ENCODE results near the gene WNK2.

Gene WNK2

GRCh38 chr9:93164085-93164484, 19.9 kb upstream of the WNK2 start:
- DNase-seq: no peak

GRCh38 chr9:93166699-93167098, 17.2 kb upstream of the WNK2 start:
- no peak for DNase-seq

GRCh38 chr9:93167185-93167584, 16.8 kb upstream of the WNK2 start:
- DNase-seq: no peak

GRCh38 chr9:93167838-93168237, 16.1 kb upstream of the WNK2 start:
- no peak for DNase-seq

GRCh38 chr9:93168581-93168980, 15.4 kb upstream of the WNK2 start:
- no peak for DNase-seq

- no peak for DNase-seq
Observed at GRCh38 chr9:93169444-93169843, 14.5 kb upstream of the WNK2 start.

GRCh38 chr9:93170571-93170970, 13.4 kb upstream of the WNK2 start:
- DNase-seq: no peak

GRCh38 chr9:93171261-93171990, 12.5 kb upstream of the WNK2 start:
- no peak for DNase-seq

- no peak for DNase-seq
Observed at GRCh38 chr9:93172666-93173364, 11.1 kb upstream of the WNK2 start.

- DNase-seq: no peak
Observed at GRCh38 chr9:93173365-93174051, 10.4 kb upstream of the WNK2 start.

- no peak for DNase-seq
Observed at GRCh38 chr9:93174976-93175375, 9.0 kb upstream of the WNK2 start.

- no peak for DNase-seq
Observed at GRCh38 chr9:93177676-93178075, 6.3 kb upstream of the WNK2 start.

GRCh38 chr9:93178851-93179786, 4.8 kb upstream of the WNK2 start:
- no peak for DNase-seq

GRCh38 chr9:93180938-93181337, 3.0 kb upstream of the WNK2 start:
- DNase-seq: no peak

- no peak for DNase-seq
Observed at GRCh38 chr9:93181672-93182435, 2.1 kb upstream of the WNK2 start.

GRCh38 chr9:93182572-93182971, 1.4 kb upstream of the WNK2 start:
- DNase-seq: no peak

GRCh38 chr9:93183131-93183662, 742 bp upstream of the WNK2 start:
- no peak for DNase-seq

GRCh38 chr9:93184432-93185265, 710 bp downstream of the WNK2 start:
- no peak for DNase-seq

- DNase-seq: no peak
Observed at GRCh38 chr9:93185266-93186214, 1.6 kb downstream of the WNK2 start.

Data from NCI-H2227 treated with DMSO at 0.1 percent for 48 hours (cell line).